Natural killer cell treated with Interleukin-12 subunit alpha and Interleukin-12 subunit beta and Interleukin-15 and Interleukin-18, amount 100 ng/mL, for 72 hours (primary cell): ENCODE data around the gene ZNF547. TPM values are rescaled to one million over a fixed set of nuclear protein-coding genes. Genes with fewer than 3 reads are reported as not detected.

Experiments used
- ATAC-seq, 2 donors: fragments of 150-1000 bp; cut with Tn5 transposase in 1 of 2; sonication (Bioruptor Pico), chemical (Tn5 transposase) in 1 of 2; 2 replicates each; pipeline ENCODE4 v1.10.0; 2021
- DNase-seq: peaks from one replicate; pipeline ENCODE4 v3.0.0; 2022; ENCODE audit warnings: low spot score
- H3K27ac Mint-ChIP-seq, 2 donors: 1 replicate in 1 of 2; 2 replicates in 1 of 2; pipeline ENCODE4 v1.8.0; 2022; ENCODE audit warnings: mixed read lengths in 2 of 2, mild to moderate bottlenecking in 1 of 2, moderate library complexity in 1 of 2
- H3K27me3 Mint-ChIP-seq, 2 donors: 1 replicate in 1 of 2; 2 replicates in 1 of 2; pipeline ENCODE4 v1.8.0; 2022; ENCODE audit warnings: mixed read lengths in 2 of 2
- H3K36me3 Mint-ChIP-seq: one replicate; pipeline ENCODE4 v1.8.0; 2022; ENCODE audit warnings: mixed read lengths
- H3K4me1 Mint-ChIP-seq, 2 donors: 1 replicate in 1 of 2; 2 replicates in 1 of 2; pipeline ENCODE4 v1.8.0; 2022; ENCODE audit warnings: low read depth in 2 of 2, mixed read lengths in 2 of 2, mild to moderate bottlenecking in 1 of 2
- H3K4me3 Mint-ChIP-seq: one replicate; pipeline ENCODE4 v1.8.0; 2022; ENCODE audit warnings: mixed read lengths
- H3K9me3 Mint-ChIP-seq: 2 replicates; pipeline ENCODE4 v1.8.0; 2022; ENCODE audit warnings: mixed read lengths
- total RNA-seq, 2 donors: library from RNA; stranded (reverse); gene quantifications; one replicate each; pipeline ENCODE4 v1.2.3, GENCODE V29; 2022

The ZNF547 gene
- total RNA-seq = 1 to 10 TPM; 2.2 to 3.0 TPM

- peaks cover 31% of the 10 kb centered on the region for H3K36me3 Mint-ChIP-seq
- peak; percentile 96 to 98 for ATAC-seq
- H3K27me3 Mint-ChIP-seq = no peaks in the 10 kb centered on the region
Measured at GRCh38 chr19:57362997-57363687, at the start of gene ZNF547, which contains the start of gene TRAPPC2B. ZNF547 (plus strand) TSS chr19:57363551; CDS start chr19:57368556, 5,005 bp downstream. TRAPPC2B (plus strand) TSS chr19:57363551; CDS start chr19:57364834, 1,283 bp downstream.

DNA sequence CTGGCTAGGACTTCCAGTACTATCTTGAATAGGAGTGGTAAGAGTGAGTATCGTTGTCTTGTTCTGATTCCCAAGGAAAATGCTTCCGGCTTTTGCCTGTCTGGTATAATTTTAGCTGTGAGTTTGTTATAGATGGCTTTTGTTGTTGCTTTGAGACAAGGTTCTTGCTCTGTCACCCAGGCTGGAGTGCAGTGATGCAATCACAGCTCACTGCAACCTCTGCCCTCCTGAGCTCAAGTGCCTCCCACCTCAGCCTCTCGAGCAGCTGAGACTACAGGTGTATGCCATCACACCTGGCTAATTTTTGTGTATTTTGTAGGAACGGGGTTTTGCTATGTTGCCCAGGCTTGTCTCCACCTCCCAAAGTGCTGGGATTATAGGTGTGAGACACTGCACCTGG, 49.2 kb upstream of the ZNF547 start:
- Mint-ChIP-seq H3K4me1 (peaks cover 0 to 4% of the 10 kb centered on the region in 2 donors), H3K27me3 (peaks cover 45 to 46% of the 10 kb centered on the region in 2 donors), H3K27ac (no peak overlapping the region), H3K36me3 (peaks cover 25% of the 10 kb centered on the region), H3K4me3 (no peak overlapping the region), H3K9me3 (peaks cover 12% of the 10 kb centered on the region)
- DNase-seq (no peak), ATAC-seq (no peak)

More at GRCh38 chr19:57362997-57363687, at the start of gene ZNF547, which contains the start of gene TRAPPC2B:
- peak within 1 kb of the TSS; percentile 89 for H3K4me3 Mint-ChIP-seq
- peaks cover 6% of the 10 kb centered on the region for H3K9me3 Mint-ChIP-seq
- H3K27ac Mint-ChIP-seq = peak within 1 kb of the TSS; percentile 86 to 87
- H3K4me1 Mint-ChIP-seq = peaks cover 16 to 18% of the 10 kb centered on the region in 2 donors
- peak; percentile 98 for DNase-seq

DNA sequence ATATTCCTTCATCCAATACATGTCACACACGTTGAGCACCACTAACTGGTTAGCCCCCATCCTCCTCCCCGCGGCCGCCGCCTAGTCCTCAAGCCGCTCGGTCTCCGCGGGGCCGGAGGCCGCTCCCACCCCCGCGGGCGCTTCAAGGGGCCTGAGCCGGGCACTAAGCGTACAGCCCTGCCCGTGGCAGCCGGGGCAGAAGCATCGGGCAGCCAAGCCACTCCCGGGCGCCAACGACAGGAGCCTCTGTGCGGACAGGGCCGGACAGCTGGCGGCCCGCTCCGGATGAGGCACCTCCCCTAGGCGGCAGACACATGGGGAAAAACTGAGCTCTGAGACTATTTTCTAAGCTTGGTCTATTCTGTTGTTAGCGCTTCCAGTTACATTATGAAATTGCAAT, 45.8 kb upstream of the ZNF547 start:
- ATAC-seq = no peak
- peaks cover 24% of the 10 kb centered on the region for H3K36me3 Mint-ChIP-seq
- no peak overlapping the region for H3K27ac Mint-ChIP-seq
- peaks cover 8% of the 10 kb centered on the region for H3K9me3 Mint-ChIP-seq
- no peak for DNase-seq
- peaks cover 22 to 26% of the 10 kb centered on the region in 2 donors for H3K4me1 Mint-ChIP-seq
- peaks cover 45 to 46% of the 10 kb centered on the region in 2 donors for H3K27me3 Mint-ChIP-seq
- no peak overlapping the region for H3K4me3 Mint-ChIP-seq

- peaks cover 29% of the 10 kb centered on the region for H3K36me3 Mint-ChIP-seq
- peak overlapping the region; percentile 92 to 96 for H3K27ac Mint-ChIP-seq
- DNase-seq (no peak), ATAC-seq (no peak)
- H3K4me1 Mint-ChIP-seq = peaks cover 27 to 31% of the 10 kb centered on the region in 2 donors
- H3K4me3 Mint-ChIP-seq = peak overlapping the region; percentile 99
- H3K27me3 Mint-ChIP-seq = peaks cover 25 to 31% of the 10 kb centered on the region in 2 donors
- peaks cover 12% of the 10 kb centered on the region for H3K9me3 Mint-ChIP-seq
Measured at GRCh38 chr19:57319869-57320179, 43.5 kb upstream of the ZNF547 start.

- peaks cover 27 to 31% of the 10 kb centered on the region in 2 donors for H3K4me1 Mint-ChIP-seq
- peak within 1 kb of the TSS; percentile 92 to 96 for H3K27ac Mint-ChIP-seq
- DNase-seq = peak; percentile 94
- H3K27me3 Mint-ChIP-seq = peaks cover 20 to 25% of the 10 kb centered on the region in 2 donors
- ATAC-seq = peak; percentile 100
- peak within 1 kb of the TSS; percentile 99 for H3K4me3 Mint-ChIP-seq
- peaks cover 30% of the 10 kb centered on the region for H3K36me3 Mint-ChIP-seq
- H3K9me3 Mint-ChIP-seq = peaks cover 12% of the 10 kb centered on the region
Measured at GRCh38 chr19:57320180-57321084, 42.9 kb upstream of the ZNF547 start, which contains the start of gene ZNF543. ZNF543 (plus strand) TSS chr19:57320472; CDS start chr19:57320854, 382 bp downstream.

DNA sequence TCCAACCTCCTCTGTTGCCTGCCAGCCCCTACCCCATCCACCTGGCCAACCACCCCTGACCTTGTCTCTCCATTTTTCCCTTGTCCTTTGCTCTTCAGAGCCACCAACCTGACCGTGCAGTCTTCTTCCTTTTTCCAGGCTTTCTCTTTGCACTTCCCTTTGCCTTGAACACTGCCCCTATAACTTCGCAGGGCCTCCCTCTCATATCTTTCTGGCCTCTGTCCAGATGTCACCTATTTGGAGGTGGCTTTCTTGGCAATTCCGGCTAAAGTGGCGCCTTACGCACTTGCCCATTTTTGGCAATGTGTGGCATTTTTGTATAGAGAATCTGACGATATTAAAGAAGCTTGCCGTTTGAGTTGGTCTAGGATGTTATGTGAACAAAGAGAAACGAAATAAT, 42.2 kb upstream of the ZNF547 start:
- DNase-seq (no peak), ATAC-seq (no peak)
- H3K36me3 Mint-ChIP-seq = peaks cover 26% of the 10 kb centered on the region
- H3K4me1 Mint-ChIP-seq = peaks cover 27 to 31% of the 10 kb centered on the region in 2 donors
- peaks cover 9% of the 10 kb centered on the region for H3K9me3 Mint-ChIP-seq
- peak overlapping the region; percentile 99 for H3K4me3 Mint-ChIP-seq
- peaks cover 13 to 18% of the 10 kb centered on the region in 2 donors for H3K27me3 Mint-ChIP-seq
- H3K27ac Mint-ChIP-seq = peak overlapping the region; percentile 92 to 96

DNA sequence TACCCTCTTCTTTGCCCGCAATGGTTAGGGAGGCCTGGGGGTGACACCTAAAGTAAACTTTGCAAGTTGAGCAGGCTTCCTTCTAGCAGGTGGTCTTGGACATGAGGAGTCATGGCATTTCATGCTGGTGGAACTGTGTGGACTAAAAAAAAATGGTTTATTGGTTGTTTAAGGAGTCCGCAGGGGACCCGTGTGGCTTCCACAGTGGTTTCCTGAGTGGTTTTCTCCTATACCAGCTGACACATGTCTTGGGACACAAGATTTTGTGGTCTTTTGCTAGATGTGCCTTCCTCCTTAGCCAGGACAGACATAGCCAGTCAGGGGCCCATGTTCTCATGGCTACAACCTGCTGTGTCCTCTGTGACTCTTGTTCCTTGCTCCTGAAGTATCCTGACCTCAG, 41.6 kb upstream of the ZNF547 start:
- H3K4me3 Mint-ChIP-seq = peak overlapping the region; percentile 99
- peaks cover 27 to 31% of the 10 kb centered on the region in 2 donors for H3K4me1 Mint-ChIP-seq
- H3K27me3 Mint-ChIP-seq = peaks cover 9 to 12% of the 10 kb centered on the region in 2 donors
- H3K36me3 Mint-ChIP-seq = peaks cover 20% of the 10 kb centered on the region
- ATAC-seq (no peak), DNase-seq (no peak)
- peak overlapping the region; percentile 92 to 96 for H3K27ac Mint-ChIP-seq
- H3K9me3 Mint-ChIP-seq = peaks cover 7% of the 10 kb centered on the region

DNA sequence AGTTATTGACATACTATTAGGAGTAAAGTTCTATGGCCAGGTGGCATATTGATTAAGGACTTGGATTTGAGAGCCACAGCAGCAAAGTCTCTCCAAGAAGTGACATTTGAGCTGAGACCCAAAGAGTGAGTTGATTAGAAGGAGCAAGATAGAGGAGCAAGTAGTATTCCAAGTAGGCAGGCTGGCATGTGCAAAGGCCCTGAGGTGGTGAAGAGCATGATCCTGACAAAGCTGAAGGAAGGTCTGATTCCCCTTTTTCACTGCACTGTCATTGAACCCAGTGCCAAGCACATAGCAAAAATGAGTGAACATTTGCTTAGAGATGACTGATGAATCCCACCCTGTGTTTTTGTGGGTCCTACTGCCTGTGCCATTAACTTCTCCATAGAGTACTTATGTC, 38.4 kb upstream of the ZNF547 start:
- Mint-ChIP-seq H3K27me3 (no peaks in the 10 kb centered on the region), H3K9me3 (peaks cover 7% of the 10 kb centered on the region), H3K36me3 (peaks cover 45% of the 10 kb centered on the region), H3K4me3 (no peak overlapping the region), H3K4me1 (peaks cover 23 to 25% of the 10 kb centered on the region in 2 donors), H3K27ac (no peak overlapping the region)
- ATAC-seq (no peak), DNase-seq (no peak)

- ATAC-seq (no peak), DNase-seq (no peak)
- Mint-ChIP-seq H3K4me3 (no peak overlapping the region), H3K27me3 (no peaks in the 10 kb centered on the region), H3K36me3 (peaks cover 43% of the 10 kb centered on the region), H3K9me3 (no peaks in the 10 kb centered on the region), H3K27ac (no peak overlapping the region), H3K4me1 (peaks cover 0 to under 1% of the 10 kb centered on the region in 2 donors)
Measured at GRCh38 chr19:57327993-57328392, 35.4 kb upstream of the ZNF547 start.

GRCh38 chr19:57334191-57334590, 29.2 kb upstream of the ZNF547 start:
- H3K36me3 Mint-ChIP-seq = peaks cover 21% of the 10 kb centered on the region
- no peaks in the 10 kb centered on the region for H3K9me3 Mint-ChIP-seq
- no peak for ATAC-seq
- H3K27me3 Mint-ChIP-seq = no peaks in the 10 kb centered on the region
- H3K4me3 Mint-ChIP-seq = no peak overlapping the region
- no peak for DNase-seq
- H3K4me1 Mint-ChIP-seq = no peaks in the 10 kb centered on the region
- H3K27ac Mint-ChIP-seq = no peak overlapping the region

- no peak for DNase-seq
- H3K9me3 Mint-ChIP-seq = peaks cover 3% of the 10 kb centered on the region
- no peaks in the 10 kb centered on the region for H3K27me3 Mint-ChIP-seq
- no peak for ATAC-seq
- no peaks in the 10 kb centered on the region for H3K4me1 Mint-ChIP-seq
- no peak overlapping the region for H3K4me3 Mint-ChIP-seq
- H3K27ac Mint-ChIP-seq = no peak overlapping the region
- peaks cover 14% of the 10 kb centered on the region for H3K36me3 Mint-ChIP-seq
Measured at GRCh38 chr19:57338877-57339276, 24.5 kb upstream of the ZNF547 start.

DNA sequence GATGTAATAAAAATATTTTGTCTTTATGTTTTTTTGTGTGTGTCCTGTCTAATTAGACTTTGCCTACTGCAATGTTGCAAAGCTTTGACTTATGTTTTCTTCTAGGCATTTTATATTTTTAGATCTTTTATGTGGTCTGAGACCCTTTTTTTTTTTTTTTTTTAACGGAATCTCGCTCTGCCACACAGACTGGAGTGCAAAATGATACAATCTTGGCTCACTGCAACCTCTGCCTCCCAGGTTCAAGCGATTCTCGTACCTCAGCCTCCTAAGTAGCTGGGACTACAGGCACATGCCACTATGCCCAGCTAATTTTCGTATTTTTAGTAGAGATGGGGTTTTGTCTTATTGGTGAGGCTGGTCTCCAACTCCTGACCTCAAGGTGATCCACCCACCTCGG, 20.8 kb upstream of the ZNF547 start:
- H3K36me3 Mint-ChIP-seq = peaks cover 4% of the 10 kb centered on the region
- ATAC-seq (no peak), DNase-seq (no peak)
- no peak overlapping the region for H3K27ac Mint-ChIP-seq
- no peak overlapping the region for H3K4me3 Mint-ChIP-seq
- H3K27me3 Mint-ChIP-seq = peaks cover 12 to 28% of the 10 kb centered on the region in 2 donors
- H3K9me3 Mint-ChIP-seq = peaks cover 3% of the 10 kb centered on the region
- H3K4me1 Mint-ChIP-seq = no peaks in the 10 kb centered on the region

DNA sequence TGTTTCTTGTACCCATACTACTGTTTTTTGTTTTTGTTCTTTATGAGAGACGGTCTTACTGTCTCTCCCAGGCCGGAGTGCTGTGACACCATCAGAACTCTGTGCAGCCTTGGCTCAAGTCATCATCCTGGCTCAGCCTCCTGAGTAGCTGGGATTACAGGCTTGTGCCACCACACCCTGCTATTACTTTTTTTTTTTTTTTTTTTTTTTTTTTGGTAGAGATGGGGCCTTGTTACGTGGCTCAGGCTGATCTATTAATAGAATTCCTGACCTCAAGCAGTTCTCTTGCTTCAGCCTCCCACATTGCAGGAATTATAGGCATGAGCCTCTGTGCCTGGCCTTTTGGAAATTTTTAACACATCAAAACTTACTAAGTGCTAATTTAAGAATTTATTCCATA, 15.2 kb upstream of the ZNF547 start:
- H3K36me3 Mint-ChIP-seq = peaks cover 22% of the 10 kb centered on the region

More for the DNA sequence above, 15.2 kb upstream of the ZNF547 start:
- Mint-ChIP-seq H3K4me1 (peaks cover 24 to 29% of the 10 kb centered on the region in 2 donors), H3K27ac (no peak overlapping the region), H3K4me3 (no peak overlapping the region), H3K9me3 (peaks cover 12% of the 10 kb centered on the region), H3K27me3 (peaks cover 14 to 33% of the 10 kb centered on the region in 2 donors)
- DNase-seq (no peak), ATAC-seq (no peak)
